Lung (tissue), 12 donors: ENCODE data around the gene PIK3R3. TPM values are rescaled to one million over a fixed set of nuclear protein-coding genes. Genes with fewer than 3 reads are reported as not detected.

Source experiments
- ATAC-seq: fragments of 200-7000 bp; cut with Tn5 transposase; one replicate; pipeline ENCODE4 v1.9.1; 2020; ENCODE audit warnings: moderate number of reproducible peaks; ENCODE audit not compliant: insufficient read depth, low FRiP score
- DNase-seq, 3 donors: peaks; one replicate each; pipeline ENCODE4 v3.0.0-alpha.2; 2013 to 2017
- H3K27ac ChIP-seq, 2 donors: one replicate each; pipeline ENCODE4 v1.5.1; 2013; ENCODE audit warnings: mild to moderate bottlenecking in 2 of 2, moderate library complexity in 2 of 2, control low read depth in 1 of 2, inconsistent platforms in 1 of 2, low read depth in 1 of 2, low read length in 1 of 2
- H3K27me3 ChIP-seq, 3 donors: one replicate each; pipeline ENCODE4 v1.5.1; 2013; ENCODE audit warnings: low read length in 2 of 3; ENCODE audit not compliant: control insufficient read depth in 3 of 3, insufficient read depth in 3 of 3
- H3K36me3 ChIP-seq, 4 donors: one replicate each; pipeline ENCODE4 v1.5.1; 2013; ENCODE audit warnings: low read length in 4 of 4, mild to moderate bottlenecking in 1 of 4, moderate library complexity in 1 of 4; ENCODE audit not compliant: control insufficient read depth in 4 of 4, insufficient read depth in 4 of 4
- H3K4me1 ChIP-seq, 5 donors: one replicate each; pipeline ENCODE4 v1.5.1; 2013; ENCODE audit warnings: low read length in 5 of 5, mild to moderate bottlenecking in 2 of 5, moderate library complexity in 1 of 5; ENCODE audit not compliant: control insufficient read depth in 5 of 5, insufficient read depth in 5 of 5
- H3K4me3 ChIP-seq: one replicate; pipeline ENCODE4 v1.5.1; 2013; ENCODE audit warnings: mild to moderate bottlenecking, control low read depth, moderate library complexity
- H3K9ac ChIP-seq, 2 donors: one replicate each; pipeline ENCODE4 v1.5.1; 2013; ENCODE audit warnings: low read length in 2 of 2, control low read depth in 1 of 2; ENCODE audit not compliant: insufficient read depth in 1 of 2
- H3K9me3 ChIP-seq, 4 donors: one replicate each; pipeline ENCODE4 v1.5.1; 2013; ENCODE audit warnings: low read length in 3 of 4, mild to moderate bottlenecking in 1 of 4, moderate library complexity in 1 of 4; ENCODE audit not compliant: control insufficient read depth in 4 of 4, insufficient read depth in 3 of 4
- CTCF ChIP-seq: IDR thresholded peaks from 2 replicates; pipeline ENCODE4 v1.5.1; 2012; ENCODE audit warnings: mild to moderate bottlenecking; ENCODE audit errors: control extremely low read depth, extremely low read depth
- WGBS, 2 donors: extraction: QIAGEN DNeasy Blood & Tissue Kit; methylation state at CpG; one replicate each; pipeline ENCODE4 v1.1.7; 2013; 5-methylcytosine and 5-hydroxymethylcytosine counted together
- polyA plus RNA-seq, 2 donors: library from polyadenylated mRNA; stranded (reverse); fragments of 200-250 nt; gene quantifications; one replicate each; pipeline ENCODE4 v1.2.1, GENCODE V29; 2013
- total RNA-seq, 2 donors: library from RNA; depleted of rRNA in 1 of 2; stranded (reverse); fragments of >200 nt in 1 of 2; gene quantifications; one replicate each; pipeline ENCODE4 v1.2.1, GENCODE V29; 2014 to 2021
- donor health status: control.
- donor health status: control.
- donor health status: Bipolar disorder and iron deficiency.
- donor health status: healthy.
- donor health status: DM: yes; HTN: yes; CAD: no.

PIK3R3 gene
- total and polyA plus RNA-seq, 4 donors, result 9.1 to 36.7 (median 17.1) TPM

GRCh38 chr1:46112108-46112507, 20.3 kb downstream of the PIK3R3 start:
- H3K27me3 ChIP-seq, result no peaks in the 10 kb centered on the region
- no peak overlapping the region for H3K9ac ChIP-seq
- no peak for DNase-seq
- no peak for ATAC-seq
- H3K36me3 ChIP-seq, result peaks cover 0 to 2% (median 0%) of the 10 kb centered on the region in 4 donors
- 96 to 97% methylated on average over 1 of the region's 1 CpG for WGBS, 2 donors
- H3K4me1 ChIP-seq, result peaks cover 0 to 16% (median 0%) of the 10 kb centered on the region in 5 donors
- H3K27ac ChIP-seq, result no peak overlapping the region
- H3K9me3 ChIP-seq, result no peaks in the 10 kb centered on the region
- H3K4me3 ChIP-seq, result no peak overlapping the region
- TF ChIP-seq CTCF, result no peak

- peaks cover 0 to 2% (median 0%) of the 10 kb centered on the region in 4 donors for H3K36me3 ChIP-seq
- H3K4me1 ChIP-seq, result peaks cover 0 to 16% (median 0%) of the 10 kb centered on the region in 5 donors
- no peak overlapping the region for H3K4me3 ChIP-seq
- no peaks in the 10 kb centered on the region for H3K27me3 ChIP-seq
- H3K27ac ChIP-seq, result no peak overlapping the region
- 92 to 100% methylated on average over 1 of the region's 1 CpG for WGBS, 2 donors
- DNase-seq, result no peak
- no peaks in the 10 kb centered on the region for H3K9me3 ChIP-seq
- no peak overlapping the region for H3K9ac ChIP-seq
- no peak for TF ChIP-seq CTCF
- no peak for ATAC-seq
Observed at GRCh38 chr1:46110521-46110920, 21.9 kb downstream of the PIK3R3 start.

- 76 to 95% methylated on average over 6 of the region's 6 CpGs for WGBS, 2 donors
Observed at GRCh38 chr1:46102769-46103476, 29.5 kb downstream of the PIK3R3 start.

More at GRCh38 chr1:46102769-46103476, 29.5 kb downstream of the PIK3R3 start:
- Histone ChIP-seq H3K9ac (no peak overlapping the region), H3K27me3 (no peaks in the 10 kb centered on the region), H3K27ac (no peak overlapping the region), H3K36me3 (peaks cover 0 to 5% (median 0%) of the 10 kb centered on the region in 4 donors), H3K4me3 (no peak overlapping the region), H3K4me1 (no peaks in the 10 kb centered on the region), H3K9me3 (no peaks in the 10 kb centered on the region)
- ATAC-seq (no peak), DNase-seq (no peak)
- TF ChIP-seq CTCF, result no peak
